Activated T-cell treated with anti-CD3 and anti-CD28 coated beads, Interleukin-2, amount 50 U/mL, for 1 hour (primary cell): Measurements from ENCODE around the gene C2CD5.
"Not testable (repeated sequence)": the region's sequence is repeated elsewhere in the genome, so short reads cannot be mapped to it uniquely, and the experiment has no call there.

Source experiments
- DNase-seq: peaks from one replicate; pipeline ENCODE4 v3.0.0-alpha.2; 2020

Gene C2CD5

DNA sequence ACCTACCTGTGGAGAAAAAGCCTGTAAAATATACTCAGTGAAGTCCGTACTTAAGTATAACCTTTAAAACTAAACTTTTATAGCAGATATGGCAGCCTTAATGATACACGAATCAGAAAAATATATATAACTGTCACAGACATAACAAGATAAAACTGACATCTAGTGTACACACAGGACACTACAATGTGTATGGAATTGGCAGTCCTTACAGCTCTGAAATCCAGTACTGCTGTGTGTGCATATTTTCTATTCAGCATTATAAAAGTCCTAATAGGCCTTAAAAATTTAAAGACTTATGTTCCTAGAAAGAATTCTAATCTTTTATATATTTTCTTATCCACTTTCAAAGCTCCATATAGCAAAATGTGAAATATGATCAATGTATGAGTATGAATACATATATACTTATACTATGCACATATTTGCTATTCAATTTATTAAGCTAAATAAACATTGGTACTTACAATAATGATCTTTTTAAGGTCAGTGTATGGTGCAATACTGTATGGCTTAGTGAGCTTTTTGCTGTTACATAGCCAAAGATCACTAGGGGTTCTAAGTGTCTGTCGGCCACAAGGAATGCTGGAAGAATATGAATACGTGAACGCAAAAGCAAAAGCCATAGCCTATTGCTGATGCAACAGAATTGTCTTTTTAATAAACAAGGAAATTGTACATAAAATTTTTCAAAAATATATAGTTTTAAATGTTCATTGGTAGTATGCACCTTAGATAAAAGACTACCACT, 69.2 kb downstream of the C2CD5 start:
- no peak for DNase-seq

DNA sequence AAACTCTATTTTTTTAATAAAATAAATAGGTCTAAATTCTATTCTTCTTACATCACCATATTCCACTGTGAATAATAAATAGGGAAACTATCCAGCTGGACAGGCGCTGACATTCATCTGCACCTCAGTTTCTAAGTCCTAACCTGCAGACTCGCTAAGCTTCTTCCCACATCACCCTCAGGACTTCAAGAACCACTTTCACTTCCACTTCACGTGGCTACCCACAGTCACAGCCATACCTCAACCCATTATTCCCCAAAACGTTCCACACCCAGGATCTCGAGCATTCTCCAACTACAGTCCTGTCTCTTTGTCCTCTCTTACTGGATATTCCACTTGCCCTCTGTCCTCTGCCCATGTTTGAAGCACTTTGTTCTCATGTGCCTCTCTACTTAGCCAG, 71.1 kb downstream of the C2CD5 start:
- DNase-seq, result no peak

DNA sequence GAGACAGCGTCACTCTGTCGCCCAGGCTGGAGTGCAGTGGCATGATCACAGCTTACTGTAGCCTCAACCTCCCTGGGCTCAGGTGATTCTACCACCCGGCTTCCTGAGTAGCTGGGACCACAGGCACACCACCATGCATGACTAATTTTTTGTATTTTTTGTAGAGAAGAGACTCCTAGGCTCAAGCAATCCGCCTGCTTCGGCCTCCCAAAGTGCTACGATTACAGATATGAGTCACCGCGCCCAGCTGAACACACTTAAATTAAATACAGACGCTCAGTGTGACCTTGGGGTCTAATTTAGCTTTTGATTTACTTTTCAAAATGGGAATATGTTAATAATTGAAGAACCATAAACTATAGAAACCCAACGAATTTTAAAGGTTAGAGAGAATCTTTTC, 77.2 kb downstream of the C2CD5 start:
- no peak for DNase-seq

DNA sequence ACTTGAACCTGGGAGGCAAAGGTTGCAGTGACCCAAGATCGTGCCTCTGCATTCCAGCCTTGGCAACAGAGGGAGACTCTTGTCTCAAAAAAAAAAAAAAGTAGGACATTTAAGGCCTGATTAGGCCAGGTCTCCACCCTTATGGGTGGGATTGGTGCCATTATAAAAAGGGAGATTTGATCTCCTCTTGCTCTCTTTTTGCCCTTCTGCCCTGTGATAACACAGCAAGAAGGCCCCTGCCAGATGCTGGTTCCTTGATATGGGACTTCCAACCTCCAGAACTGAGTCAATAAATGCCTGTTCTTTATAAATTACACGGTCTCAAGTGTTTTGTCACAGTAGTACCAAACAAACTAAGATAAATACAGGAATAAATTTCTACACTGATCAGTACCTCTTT, 81.0 kb downstream of the C2CD5 start:
- DNase-seq, result no peak

DNA sequence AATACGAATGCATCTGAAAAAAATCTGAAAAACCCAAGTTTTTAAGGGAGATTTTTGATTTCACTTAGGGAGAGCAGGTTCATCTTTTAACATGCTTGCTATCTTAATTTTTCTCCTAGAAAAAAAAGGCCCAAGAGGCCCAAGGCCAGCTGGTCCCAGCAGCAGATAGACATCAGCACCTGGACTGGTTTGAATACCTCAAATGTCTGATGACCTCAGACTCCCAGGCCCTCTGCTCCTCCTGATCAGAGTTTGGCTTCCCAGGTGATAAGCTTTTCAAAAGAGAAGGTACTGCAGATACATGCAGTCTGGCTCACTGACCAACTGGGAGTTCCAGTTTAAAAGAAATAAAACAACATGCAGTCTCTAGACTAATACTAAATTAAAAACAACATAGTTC, 82.6 kb downstream of the C2CD5 start:
- DNase-seq, result no peak

DNA sequence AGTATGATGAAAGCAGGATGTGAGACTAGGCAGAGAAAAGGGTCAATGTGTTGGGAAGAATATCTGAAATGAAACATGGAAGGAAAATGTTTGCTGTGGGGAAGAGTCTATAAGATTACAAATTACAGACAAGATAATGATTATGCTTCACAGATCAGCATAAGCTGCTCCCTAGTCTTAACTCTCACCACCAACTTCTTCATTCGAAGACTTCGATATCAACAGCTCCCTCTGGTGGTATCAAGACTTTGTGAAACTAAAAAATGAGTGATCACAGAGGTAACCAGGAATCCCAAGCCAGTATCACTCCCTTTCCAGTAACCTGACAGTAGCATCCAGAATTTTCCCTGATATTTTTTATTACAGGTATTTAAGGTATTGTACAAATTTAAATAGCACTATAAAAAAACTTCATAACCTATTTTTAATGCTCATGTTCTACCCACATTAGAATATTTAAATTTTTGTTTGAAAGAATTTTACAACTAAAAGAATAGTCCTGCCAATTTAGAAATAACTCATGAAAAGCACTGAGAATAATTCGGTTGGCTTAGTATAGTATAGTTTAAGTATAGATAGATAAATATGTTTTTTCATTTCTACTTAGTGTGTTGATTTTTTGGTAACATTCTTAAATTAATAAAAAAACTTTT, 84.4 kb downstream of the C2CD5 start:
- DNase-seq, result no peak

DNA sequence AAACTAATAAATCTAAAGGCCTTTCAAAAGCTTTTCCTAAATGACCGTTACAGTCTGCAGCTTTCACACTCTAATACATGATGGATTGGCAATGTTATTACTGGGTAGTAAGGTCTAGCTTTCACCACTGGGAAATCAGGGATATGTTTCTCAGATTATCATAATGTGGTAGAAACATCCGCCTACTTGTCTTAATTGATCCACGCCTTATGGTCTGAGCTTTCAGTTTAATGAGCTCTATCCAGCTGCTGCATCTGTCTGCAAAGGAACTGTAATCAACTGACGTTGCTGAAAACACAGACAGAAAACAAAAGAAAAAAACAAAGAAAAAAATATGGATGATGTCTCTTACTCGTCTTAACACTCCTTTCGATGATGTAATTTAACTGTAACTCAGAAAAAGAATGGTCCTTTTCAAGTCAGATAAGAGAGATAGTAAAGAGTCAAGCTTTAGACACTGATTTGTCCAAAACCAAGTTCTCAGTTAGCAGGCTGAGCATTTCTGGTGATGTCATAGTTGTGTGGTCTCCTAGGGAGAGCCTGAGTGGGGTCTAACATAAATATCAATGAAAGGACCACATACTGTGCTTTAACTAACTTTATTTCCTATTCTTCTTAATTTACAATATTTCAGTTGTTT, 85.9 kb downstream of the C2CD5 start:
- DNase-seq, result no peak

DNA sequence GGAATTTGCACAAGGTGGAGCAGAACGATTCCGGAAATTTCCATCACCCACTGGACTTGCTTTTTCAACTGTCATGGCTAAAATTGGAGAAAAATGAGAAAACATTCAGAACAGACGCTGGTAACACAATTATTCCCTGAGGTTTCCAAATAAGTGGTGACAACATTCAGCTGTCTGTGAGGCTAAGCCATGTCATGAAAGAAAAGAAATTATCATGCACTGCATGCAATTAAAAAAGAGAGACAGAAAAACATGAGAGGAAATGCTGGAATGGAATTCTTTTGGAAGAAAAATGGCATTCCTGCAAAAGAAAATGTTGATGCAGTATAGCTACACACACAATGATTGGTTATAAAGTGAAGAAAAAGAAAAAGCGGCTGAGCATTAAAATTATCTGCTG, 87.3 kb downstream of the C2CD5 start:
- DNase-seq, result no peak

DNA sequence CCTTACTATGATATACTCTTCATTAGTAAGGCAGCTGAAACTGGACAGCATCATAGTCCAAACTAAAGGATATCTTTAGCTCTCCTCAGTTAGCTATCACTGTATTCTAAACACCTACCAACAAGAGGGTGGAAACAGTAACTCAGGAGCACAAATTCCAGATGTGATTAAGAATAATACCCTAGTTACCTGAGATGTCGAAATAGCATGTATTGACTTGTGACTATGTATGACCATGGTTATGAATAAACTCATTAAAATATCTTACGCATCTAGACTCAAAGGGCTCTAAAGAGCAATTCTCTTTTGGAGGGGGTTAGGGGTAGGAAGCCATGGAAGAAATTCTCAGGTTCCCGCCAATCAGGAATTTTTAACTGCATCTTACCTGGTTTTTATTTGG, 90.8 kb downstream of the C2CD5 start:
- DNase-seq, result no peak

DNA sequence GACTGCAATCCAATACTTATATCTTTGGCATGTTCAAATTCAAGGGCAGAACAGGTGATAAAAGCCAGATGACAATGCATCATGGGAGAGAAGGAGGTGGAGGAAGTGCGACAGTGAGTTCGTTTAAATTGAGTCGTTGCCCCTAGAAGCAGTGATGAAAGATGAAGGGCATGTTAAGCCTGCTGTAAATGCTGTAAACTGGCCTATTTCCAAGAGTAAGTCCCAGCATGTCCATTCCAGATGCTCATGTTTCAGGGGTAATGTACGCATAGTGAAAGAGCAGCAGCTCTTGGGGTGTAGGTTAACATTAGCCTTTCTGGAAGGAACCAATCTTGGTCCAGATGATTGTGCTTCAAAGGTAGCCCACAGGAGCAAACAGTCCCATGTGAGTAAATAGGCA, 97.1 kb downstream of the C2CD5 start:
- no peak for DNase-seq

DNA sequence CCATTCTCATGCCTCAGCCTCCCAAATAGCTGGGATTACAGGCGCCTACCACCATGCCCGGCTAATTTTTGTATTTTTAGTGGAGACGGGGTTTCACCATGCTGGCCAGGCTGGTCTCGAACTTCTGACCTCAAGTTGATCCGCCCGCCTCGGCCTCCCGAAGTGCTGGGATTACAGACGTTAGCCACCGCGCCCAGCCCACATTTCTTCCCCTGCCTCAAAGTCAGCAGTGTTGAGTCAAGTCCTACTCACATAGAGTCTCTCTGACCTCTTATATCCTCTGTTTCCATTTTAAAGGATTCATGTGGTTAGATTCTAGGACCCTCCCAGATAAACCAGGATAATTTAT, 100.1 kb downstream of the C2CD5 start:
- DNase-seq, result not testable (repeated sequence)

DNA sequence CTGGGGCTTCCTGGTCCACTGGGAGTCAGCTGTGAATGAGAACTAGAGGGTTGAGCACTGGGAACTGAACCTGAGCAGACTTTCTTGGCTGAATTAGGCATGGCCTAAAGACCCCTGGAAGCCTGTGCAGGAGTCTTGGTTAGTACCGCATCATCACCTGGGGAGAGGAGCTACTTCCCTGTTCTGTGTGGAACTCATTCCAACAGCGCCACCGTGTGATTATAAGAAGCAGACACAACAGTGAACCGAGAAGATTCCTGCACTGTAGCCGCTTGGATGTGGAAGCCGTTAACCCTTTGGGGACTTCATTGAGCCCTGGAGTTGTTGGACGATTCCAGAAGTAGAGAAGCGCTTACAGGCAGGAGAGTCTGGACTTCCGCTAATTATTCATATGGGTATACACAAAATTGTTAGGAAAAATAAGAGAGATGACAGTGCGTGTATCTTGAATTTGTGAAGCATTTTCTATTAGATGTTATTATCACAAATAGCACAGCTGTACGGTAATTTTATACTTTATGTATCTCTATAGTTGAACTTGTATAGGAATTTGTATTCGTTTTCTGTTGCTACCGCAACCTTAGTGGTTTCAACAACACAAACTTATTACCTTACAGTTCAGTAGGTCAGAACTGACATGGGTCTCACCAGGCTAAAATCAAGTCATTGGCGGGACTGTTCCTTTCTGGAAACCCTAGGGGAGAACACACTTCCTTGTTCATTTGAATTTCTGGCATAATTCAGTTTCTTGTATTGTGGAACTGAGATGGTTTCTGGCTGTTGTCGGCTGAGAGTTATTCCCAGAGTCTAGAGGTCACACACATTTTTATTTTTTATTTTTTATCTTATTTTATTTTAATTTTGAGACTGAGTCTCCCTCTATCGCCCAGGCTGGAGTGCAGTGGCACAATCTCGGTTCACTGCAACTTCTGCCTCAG, 100.7 kb downstream of the C2CD5 start:
- peak; percentile 47 for DNase-seq

DNA sequence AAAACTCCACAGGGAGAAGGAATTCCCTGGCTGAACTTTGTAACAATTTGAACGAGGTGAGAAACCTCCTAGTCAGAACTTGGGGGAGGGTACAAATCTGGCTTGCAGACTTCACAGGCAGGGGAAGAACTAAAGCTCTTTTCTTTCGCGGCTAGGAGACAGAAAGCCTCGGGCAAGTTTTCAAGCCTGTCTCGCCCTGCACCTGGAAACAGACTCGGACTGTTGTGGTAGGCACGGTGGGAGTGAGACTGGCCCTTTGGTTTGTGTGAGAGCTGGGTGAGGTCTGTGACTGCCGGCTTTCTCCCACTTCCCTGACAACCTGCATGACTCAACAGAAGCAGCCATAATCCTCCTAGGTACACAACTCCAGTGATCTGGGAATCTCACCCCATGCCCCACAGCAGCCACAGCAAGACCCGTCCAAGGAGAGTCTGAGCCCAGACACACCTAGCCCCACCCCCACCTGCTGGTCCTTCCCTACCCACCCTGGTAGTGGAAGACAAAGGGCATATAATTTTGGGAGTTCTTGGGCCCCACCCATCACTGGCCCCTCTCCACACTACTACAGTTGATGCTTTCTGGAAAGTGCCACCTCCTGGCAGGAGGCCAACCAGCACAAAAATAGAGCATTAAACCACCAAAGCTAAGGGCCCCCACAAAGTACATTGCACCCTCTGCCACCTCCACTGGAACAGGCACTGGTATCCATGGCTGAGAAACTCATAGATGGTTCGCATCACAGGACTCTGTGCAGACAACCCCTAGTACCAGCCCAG, 107.1 kb downstream of the C2CD5 start:
- DNase-seq, result no peak

DNA sequence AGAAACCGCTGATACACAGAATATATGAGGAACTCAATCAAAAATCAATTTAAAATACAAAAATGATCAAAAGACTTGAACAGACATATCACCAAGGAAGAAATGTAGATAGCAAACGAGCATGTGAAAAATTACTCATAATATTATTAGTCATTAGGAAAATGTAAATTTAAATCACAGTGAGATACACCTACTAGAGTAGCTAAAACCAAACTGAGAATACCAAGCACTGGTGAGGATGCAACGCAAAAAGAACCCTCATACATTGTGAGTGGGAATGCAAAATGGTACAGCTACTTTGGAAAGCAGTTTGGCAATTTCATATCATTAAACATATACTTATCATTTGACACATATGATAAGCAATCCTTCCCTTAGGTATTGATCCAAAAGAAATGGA, 108.8 kb downstream of the C2CD5 start:
- no peak for DNase-seq

DNA sequence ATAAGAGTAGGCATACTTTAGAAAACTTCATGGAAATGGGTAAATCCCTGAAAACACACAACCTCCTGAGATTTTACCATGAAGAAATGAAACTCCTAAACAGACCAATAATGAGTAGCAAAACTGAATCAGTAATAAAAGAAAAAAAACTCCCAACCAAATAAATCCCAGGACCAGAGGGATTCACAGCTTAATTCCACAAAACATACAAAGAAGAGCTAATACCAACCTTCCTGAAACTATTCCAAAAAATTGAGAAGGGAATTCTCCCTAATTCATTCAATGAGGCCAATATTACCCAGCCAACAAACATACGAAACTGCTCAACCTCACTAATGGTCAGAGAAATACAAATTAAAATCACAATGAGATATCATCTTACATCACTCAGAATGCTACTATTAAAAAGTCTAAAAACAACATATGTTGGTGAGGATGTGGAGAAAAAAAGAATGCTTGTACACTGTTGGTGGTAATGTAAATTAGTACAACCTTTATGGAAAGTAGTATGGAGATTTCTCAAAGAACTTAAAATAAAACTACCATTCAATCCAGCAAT, 112.6 kb downstream of the C2CD5 start:
- no peak for DNase-seq

DNA sequence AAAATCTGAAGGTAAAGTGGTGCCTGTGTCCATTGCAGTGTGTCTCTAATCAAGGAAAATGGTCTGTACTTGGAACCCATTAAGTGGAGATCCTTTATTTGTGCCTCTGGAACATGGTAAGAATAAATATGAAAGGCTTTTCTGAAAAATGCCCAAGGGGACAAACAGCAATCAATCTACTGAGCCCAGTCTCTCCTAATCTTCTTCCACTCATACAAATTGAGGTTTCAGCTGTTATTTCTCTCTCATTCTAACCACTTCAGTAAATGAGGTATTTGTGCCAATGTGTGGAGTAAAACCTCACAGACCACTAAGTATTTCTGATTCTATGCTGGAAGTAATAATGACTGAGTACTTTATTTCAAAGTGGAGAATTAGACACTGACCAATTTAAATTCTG, 127.5 kb downstream of the C2CD5 start:
- DNase-seq, result no peak

DNA sequence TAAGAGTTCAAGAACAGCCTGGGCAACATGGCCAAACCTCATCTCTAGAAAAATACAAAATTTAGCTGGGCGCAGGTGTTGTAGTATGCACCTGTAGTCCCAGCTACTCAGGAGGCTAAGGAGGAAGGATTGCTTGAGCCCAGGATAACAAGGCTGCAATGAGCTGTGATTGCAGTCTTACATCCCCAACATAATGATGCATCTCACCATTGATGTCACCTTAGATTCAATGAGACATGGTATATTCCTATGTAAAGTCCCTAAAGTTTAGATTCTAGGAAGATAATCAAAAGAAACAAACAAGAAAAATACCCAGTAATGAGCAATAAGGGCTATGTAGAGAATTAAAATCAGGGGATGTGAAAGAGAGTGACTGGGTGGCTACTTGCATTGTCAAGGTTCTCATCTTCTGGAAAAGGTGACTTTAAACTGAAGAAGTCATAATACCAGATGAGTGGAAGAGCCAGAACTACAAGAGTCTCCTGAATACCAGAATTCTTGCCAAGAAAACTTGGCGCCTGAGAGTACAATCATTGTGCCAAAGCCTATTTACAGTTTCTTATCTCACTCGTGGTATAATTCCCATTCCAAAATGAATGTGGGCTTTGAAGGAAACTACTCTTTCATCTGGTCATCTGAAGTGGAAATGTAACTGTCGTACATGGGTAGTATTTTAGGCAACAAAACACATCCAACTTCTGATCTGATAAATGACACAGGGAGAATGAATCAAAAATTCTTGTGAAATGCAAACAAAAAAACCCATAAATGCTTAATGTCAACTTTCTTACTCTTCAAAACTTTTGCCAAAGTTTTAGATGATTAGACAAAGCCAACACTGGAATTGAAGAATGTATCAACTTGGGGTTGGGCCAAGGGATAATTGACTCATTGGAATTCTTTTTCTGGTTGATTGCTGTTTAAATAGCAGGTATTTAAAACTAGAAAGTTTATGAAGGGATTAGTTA, 128.7 kb downstream of the C2CD5 start:
- DNase-seq, result no peak

DNA sequence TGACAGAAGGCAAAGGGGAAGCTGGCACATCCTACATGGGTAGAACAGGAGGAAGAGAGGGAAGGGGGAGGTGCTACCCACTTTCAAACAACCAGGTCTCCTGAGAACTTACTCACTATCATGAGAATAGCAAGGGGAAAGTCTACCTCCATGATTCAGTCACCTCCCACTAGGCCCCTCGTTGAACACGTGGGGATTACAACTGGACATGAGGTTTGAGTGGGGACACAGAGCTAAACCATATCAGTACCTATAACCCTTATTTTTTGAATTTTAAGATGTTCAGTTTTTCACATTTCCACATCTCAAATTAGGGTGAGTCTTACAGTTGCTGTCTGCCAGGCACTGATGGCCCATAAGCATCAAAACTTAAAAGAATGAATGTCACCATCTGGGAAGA, 129.6 kb downstream of the C2CD5 start:
- no peak for DNase-seq

DNA sequence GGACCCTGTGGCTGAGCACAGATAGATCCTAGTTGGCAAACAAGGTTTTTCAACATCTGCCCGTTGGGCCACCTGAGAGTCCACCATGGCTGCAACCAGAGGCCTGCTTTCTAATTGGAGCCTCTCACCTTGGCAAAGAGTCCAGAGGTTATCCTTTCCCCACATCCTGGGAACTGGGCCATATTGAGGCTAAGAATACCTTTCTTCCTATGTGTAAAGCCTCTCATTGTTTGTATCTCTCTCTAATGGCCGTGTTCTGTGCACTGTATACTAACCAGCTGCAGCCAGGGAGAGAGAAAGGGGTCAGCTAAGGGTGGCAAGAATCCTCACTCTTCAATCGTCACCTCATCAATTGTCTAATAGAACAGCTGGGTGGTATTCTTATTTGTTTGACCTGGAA, 130.8 kb downstream of the C2CD5 start:
- DNase-seq, result no peak

DNA sequence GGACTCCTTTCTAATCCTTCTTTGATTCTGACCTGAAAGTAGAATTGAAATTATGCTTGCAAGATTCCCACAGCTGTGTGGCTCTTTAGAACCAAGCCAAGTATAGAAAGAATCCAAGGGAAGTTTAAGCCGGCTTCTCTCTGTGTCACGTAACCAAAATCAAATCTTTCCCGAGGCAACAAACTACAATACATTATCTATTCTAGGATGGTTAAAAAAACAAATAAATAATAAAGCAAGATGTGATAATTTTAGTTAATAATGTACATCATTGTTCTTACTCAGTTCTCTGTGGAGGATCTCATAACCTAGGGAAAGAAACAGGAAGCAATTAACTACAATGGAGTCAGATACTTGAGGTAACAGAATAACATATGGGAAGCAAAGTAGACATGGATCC, 131.8 kb downstream of the C2CD5 start:
- DNase-seq, result no peak

DNA sequence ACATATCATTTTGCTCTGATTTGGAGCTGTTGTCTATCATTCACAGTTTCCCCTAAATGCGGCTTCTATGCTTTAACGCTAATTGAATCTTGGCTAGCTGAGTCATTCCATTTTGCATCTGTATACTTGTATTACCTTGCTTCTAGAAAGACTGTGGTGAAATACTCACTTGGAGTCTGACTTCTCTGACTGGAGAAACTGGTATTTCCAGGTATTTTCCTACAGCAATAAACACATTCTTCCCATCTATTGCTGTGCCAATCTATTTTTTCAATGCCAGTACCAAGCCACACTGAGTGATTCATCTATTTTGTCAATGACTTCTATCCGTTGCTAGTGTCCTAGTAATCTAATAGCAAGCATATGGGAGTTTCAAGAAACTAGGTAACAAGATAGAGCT, 133.9 kb downstream of the C2CD5 start:
- DNase-seq, result no peak
